HK-2 (cell line): Measurements from ENCODE around the gene FITM2.
"Not testable (repeated sequence)": the region's sequence is repeated elsewhere in the genome, so short reads cannot be mapped to it uniquely, and the experiment has no call there.

Experiments
- DNase-seq: peaks from one replicate; pipeline ENCODE4 v3.0.0-alpha.2; 2018; ENCODE audit not compliant: unreplicated experiment

Gene FITM2

DNA sequence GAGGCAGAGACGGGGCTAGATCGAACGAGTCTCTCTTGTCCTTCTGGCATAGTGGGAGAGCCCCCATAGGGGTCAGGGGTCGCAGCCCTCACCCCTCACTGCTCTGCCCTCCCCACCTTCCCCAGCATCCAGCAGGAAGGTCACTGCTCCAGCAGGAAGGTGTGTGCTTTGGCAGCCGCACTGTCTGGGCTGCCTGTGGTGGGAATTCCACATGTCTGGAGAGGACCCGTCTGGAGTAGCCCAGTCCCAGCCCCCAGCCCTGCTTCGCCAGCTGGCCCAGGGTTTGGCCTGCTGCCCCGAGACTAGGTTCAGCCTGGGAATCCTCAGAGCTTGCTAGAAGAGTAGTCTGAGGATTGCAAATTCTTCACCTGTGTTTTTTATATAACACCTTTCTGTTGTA lies 23.3 kb upstream of the FITM2 start:
- no peak for DNase-seq

- DNase-seq = no peak
Measured at GRCh38 chr20:44331201-44331600, 20.2 kb upstream of the FITM2 start.

DNA sequence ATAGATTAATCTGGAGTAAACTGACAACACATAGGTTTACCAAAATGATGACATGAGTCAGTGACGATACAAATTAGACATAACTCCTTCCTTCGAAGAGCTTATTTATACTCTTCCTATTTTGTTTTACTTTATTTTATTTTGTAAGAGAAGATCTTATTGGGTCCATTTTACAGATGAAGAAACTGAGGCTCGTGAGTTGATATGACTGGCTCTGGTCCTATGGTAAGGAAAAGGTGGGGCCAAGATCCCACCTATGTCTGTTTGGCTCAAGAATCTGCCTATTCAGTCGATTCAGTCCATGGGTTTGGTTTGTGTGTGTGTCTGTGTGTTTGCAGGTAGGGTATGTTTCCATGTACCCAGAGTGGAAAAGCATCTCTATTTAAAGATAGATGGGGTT lies 17.4 kb upstream of the FITM2 start:
- no peak for DNase-seq

DNA sequence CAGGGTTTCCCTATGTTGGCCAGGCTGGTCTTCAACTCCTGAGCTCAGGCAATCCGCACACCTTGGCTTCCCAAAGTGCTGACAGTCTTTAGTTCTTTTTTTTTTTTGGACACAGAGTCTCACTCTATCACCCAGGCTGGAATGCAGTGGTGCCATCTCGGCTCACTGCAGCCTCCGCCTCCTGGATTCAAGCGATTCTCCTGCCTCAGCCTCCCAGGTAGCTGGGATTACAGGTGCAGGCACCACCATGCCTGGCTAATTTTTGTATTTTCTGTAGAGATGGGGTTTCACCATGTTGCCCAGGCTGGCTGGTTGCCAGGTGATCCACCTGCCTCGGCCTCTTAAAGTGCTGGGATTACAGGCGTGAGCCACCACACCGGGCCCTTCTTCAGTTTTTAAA lies 16.7 kb upstream of the FITM2 start:
- DNase-seq = not testable (repeated sequence)

DNA sequence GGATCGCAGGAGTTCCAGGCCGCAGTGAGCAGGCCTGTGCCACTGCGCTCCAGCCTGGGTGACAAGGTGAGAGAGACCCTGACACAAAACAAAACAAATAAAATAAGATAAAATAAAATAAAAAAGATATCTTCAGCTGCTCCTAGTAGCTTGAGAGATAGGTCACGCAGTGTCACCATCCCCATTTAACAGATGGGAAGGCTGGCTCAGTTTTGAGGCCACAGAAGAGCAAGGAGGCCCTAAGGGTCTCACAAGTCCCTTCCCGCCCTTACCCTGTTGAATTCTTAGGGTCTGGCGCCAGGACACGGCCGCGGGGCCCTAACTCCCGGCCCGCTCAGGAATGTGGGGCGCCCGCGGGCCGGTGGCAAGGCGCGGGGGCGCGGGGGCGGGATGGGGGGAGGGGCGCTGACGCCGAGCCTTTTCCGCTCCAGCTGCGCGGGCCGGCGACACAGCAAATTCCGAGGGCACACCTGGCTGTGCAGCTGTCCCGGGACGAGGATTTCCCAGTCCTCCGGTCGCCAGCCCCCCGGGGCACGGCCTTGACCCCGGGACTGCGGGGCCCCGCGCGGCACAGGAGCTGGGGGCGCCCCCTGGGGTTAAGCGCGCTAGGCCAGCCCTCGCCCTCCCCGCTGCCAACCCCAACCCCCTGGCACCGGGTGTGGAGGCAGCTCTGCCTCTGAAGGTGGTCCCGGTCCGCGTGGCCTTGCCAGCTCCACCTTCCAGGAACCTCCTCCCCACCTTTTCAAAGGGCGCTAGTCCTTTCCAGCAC lies 15.6 kb upstream of the FITM2 start:
- no peak for DNase-seq

- DNase-seq = no peak
Measured at GRCh38 chr20:44324343-44324742, 13.3 kb upstream of the FITM2 start.

- no peak for DNase-seq
Measured at GRCh38 chr20:44319839-44320422, 8.9 kb upstream of the FITM2 start.

DNA sequence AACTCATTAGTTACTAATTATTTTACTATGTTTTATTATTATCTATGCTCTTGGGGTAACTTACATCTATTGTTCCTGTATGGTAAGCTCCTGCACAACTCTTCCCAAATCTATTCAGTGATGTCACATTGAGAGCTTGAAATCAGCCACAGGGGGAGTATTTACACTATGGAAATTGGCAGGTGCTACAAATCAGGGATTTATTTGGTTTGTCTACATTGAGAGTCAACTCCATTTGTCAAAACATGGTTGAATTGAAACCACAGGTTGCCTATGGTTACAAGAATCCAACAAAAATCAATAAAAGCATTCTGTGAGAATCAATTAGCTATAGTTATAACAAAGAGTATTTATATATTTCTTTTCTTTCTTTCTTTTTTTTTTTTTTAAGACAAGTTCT lies 3.9 kb upstream of the FITM2 start:
- DNase-seq = no peak

DNA sequence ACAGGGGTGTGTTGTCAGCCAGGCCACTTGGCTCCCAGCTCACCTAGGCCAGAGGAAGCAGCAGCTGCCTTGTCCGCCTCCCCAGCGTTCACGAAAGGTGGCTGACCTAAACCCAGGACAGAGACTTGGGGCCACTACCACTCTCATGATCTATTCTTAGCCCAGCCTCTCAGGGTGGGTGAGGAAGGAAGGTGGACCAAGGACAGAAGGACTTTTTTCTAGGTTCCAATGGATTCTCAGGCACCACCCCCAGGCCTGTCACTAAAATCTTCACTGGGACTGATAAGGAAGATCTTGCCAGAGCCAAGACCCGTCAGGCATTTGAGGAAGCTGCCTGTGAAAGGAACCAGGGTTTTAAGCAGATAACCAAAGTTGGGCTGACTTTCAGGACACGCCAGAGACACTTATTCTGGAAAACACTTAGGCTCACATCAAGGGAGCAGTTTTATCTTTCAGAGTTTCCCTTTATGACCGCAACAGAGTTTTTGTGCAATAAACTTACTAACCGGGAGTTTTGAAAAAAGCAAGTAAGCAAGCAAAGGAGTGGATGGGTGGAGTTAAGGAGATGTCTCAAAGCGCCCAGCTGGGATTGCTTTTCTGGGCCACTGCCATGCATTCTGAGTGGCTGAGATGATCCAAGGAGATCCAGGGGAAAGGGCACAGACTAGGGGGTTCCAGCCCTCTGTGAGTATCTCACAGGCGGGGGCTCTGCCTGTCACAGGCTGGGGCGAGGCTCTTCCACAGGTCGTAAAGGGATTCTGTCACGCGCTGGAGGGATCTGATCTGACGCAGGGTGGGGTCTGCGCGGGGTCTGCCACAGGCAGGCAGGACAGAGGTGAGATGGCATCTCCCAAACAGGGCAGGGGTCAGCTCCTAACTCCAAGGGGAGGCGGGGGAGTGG lies 989 bp downstream of the FITM2 start:
- no peak for DNase-seq

DNA sequence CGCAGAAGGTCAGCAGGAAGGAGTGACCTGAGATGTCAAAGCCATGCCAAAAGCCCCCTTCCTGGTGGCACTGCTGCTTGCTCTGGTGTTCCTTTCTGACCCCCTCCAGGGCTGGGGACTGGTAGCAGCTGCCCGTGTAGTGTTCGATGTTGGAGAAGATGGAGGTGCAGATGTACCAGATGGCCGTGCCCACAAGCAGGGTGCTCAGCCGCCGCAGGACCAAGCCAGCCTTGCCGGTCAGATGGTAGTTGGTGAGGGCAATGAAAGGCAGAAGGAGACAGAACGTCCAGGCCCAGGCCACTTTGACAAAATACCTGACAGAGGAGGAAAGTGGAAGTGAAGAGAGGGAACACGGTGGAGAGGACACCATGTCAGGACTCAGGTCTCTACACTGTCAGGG lies 4.1 kb downstream of the FITM2 start:
- no peak for DNase-seq

GRCh38 chr20:44304383-44304782 lies 6.6 kb downstream of the FITM2 start:
- DNase-seq = no peak

DNA sequence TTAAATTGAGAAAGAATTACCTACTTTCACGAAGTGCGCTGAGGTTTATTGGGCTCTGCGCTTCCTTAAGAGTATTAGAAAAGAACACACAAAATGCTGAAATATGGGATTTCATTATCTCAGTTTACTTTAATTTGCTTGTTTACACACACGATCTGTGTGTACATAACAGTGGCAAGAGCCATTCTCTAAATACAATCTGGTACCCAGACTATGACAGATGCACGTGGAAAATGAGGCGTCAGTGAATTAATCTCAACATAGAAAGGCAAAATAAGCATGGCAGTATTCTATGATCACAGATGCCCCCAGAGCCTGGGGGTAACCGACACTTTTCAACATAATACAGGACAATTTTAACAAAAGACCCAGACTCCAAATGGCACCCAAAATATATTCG lies 8.3 kb downstream of the FITM2 start:
- DNase-seq = no peak

DNA sequence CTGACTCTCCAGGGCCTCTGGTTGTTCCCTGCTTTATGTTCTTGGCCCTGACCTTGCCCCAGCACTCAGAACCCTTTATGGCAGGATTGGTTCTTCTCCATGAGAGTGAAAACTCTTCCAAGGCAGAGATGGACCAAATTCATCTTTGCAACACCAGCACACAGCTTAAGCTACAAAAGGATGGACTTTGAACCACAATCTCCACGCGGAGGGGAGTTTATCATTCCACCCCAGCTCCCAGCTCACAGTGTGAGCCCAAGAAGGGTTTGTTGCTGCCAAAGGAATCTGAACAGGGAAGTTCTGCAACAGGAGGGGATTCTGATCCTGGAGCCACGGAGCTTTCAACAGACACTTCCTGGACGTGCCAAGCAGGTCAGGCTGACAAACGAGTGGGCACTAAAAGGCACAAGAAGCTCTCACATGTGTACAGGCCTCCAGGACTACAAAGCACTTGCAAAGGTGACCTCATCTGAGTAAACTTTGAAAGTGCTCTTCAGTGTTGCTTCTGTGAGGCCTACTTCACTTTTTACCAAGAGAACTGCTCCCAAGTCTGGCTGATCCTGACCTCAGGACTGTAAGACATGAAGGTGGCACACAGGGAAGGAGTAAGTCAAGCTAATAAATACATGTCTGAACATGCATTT lies 8.9 kb downstream of the FITM2 start:
- DNase-seq = no peak

- no peak for DNase-seq
Measured at GRCh38 chr20:44301285-44301684, 9.7 kb downstream of the FITM2 start.

DNA sequence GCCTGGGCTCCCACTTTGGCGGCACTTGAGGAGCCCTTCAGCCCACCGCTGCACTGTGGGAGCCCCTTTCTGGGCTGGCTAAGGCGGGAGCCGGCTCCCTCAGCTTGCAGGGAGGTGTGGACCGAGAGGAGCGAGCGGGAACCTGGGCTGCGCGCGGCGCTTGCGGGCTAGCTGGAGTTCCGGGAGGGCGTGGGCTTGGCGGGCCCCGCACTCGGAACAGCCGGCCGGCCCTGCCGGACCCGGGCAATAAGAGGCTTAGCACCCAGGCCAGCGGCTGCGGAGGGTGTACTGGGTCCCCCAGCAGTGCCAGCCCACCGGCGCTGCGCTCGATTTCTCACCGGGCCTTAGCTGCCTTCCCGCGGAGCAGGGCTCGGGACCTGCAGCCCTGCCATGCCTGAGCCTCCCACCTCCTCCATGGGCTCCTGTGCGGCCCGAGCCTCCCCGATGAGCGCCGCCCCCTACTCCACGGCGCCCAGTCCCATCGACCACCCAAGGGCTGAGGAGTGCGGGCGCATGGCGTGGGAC lies 11.9 kb downstream of the FITM2 start:
- not testable (repeated sequence) for DNase-seq

GRCh38 chr20:44297721-44298120 lies 13.3 kb downstream of the FITM2 start:
- no peak for DNase-seq

GRCh38 chr20:44296011-44296410 lies 15.0 kb downstream of the FITM2 start:
- DNase-seq = no peak

DNA sequence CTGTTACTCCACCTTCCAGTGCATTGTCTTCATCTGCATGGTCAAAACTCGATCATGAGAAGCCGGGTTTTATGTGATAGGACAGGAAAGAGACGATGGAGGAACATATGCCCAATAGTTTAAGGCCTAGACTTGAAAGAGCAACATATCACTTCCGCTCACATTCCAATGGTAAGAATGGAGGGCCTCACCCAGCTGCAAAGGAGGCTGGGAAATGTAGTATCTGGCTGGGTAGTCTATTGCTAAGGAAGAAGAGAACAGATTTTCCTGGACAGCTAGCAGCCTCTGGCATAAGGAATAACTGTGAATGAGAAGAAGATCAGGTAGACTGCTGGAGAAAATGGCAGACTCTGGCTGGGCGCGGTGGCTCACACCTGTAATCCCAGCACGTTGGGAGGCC lies 19.2 kb downstream of the FITM2 start:
- no peak for DNase-seq

DNA sequence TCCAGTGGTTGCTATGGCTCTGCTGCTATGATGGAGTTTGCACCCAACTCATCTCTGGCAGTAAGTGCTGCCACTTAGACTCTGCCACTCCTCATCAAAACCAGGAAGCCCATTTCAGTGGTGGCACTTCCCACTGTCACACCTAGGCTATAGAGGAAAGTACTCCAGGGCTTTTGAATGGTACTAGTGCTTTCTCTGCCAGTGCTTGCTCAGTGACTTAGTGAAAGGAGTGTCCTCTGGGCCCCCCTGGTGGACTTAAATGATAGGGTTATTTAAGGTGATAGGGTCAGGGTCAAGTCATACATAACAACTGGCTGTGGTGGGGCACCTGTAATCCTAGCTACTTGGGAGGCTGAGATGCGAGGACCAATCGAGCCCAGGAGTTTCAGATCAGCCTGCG lies 22.8 kb downstream of the FITM2 start:
- no peak for DNase-seq

DNA sequence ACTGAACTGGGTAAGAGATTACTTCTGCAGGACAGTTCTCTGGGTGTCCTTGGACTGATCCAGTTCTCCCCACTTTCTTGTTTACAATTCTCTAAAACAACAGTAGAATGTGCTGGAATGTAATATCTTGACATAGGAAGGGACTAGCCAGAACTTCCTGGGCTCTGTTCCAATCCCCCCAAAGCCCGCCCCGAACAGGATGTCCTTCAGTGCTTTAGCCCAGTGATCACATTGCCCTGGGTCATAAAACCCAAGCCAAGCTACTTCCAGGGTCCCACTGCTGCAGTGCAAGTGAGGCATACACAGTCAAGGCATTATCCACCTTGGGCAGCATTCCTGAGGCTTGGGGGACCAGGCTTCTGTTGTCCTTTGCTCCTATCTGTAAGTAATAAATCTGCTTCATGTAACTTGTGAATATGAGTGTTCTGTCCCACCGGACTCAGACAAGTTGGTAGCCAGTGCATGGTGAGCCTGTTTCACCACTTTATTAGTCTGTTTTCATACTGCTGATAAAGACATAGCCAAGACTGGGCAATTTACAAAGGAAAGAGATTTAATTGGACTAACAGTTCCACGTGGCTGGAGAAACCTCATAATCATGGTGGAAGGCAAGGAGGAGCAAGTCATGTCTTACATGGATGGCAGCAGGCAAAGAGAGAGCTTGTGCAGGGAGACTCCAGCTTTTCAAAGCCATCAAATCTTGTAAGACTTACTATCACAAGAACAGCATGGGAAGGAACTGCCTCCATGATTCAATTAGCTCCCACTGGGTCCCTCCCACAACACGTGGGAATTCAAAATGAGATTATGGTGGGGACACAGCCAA lies 23.5 kb downstream of the FITM2 start:
- no peak for DNase-seq

- DNase-seq = no peak
Measured at GRCh38 chr20:44284032-44284431, 27.0 kb downstream of the FITM2 start.
